GM12878 (cell line): ENCODE data around the gene NOP9. TPM values are rescaled to one million over a fixed set of nuclear protein-coding genes. Genes with fewer than 3 reads are reported as not detected.

Source experiments
- ATAC-seq: fragments of 200-7000 bp; cut with Tn5 transposase; 3 replicates; pipeline ENCODE4 v1.9.1; 2020; ENCODE audit warnings: mild to moderate bottlenecking, moderate library complexity
- BruUV-seq: library from RNA; stranded (reverse); fragments of 400-500 nt; replicated peaks from 2 replicates; lab custom pipeline; 2021; lab: Mats Ljungman, UMichigan
- CTCF ChIA-PET: fragments of 300-600 bp; sonication (Branson Sonifier 250); formaldehyde crosslinking; extraction: SDS; loops from one replicate; lab custom pipeline; 2021; ENCODE audit warnings: inconsistent platforms; lab: Yijun Ruan, JAX
- POLR2A ChIA-PET: fragments of 350-600 bp; formaldehyde crosslinking; extraction: SDS; loops from one replicate; lab custom pipeline; 2021; ENCODE audit warnings: inconsistent platforms; lab: Charles Lee
- RAD21 ChIA-PET: fragments of 300-600 bp; sonication (Branson Sonifier 250); formaldehyde crosslinking; loops from one replicate; lab custom pipeline; 2023; ENCODE audit warnings: antibody characterized with exemption; ENCODE audit not compliant: unreplicated experiment; lab: Charles Lee
- SMC1A ChIA-PET: fragments of 300-600 bp; sonication (Branson Sonifier 250); formaldehyde crosslinking; loops from one replicate; lab custom pipeline; 2023; ENCODE audit not compliant: unreplicated experiment, uncharacterized antibody; lab: Charles Lee
- DNase-seq: peaks from one replicate; pipeline ENCODE4 v3.0.0-alpha.2; 2011; ENCODE audit warnings: low read depth, low spot score
- FAIRE-seq: peaks from 3 replicates; lab custom pipeline; 2011; peaks lifted over from hg19 to GRCh38; lab: Jason Lieb, UNC
- H2AFZ ChIP-seq: 2 replicates; pipeline ENCODE4 v1.6.0; 2011; ENCODE audit warnings: low read depth, low read length, control low read depth; ENCODE audit not compliant: control insufficient read depth
- H3K27ac ChIP-seq: 2 replicates; pipeline ENCODE4 v1.5.1; 2011; ENCODE audit warnings: control low read depth; ENCODE audit not compliant: control insufficient read depth, insufficient read depth
- H3K27me3 ChIP-seq, 2 experiments: replicated peaks in 1 of 2; 2 replicates each; pipeline versions ENCODE4 v1.6.0 to v1.6.1; 2011; ENCODE audit warnings: low read length in 1 of 2; ENCODE audit not compliant: control insufficient read depth in 2 of 2, insufficient read depth in 2 of 2
- H3K36me3 ChIP-seq, 2 experiments: 2 replicates each; pipeline ENCODE4 v1.5.1; 2011; ENCODE audit warnings: low read length in 1 of 2; ENCODE audit not compliant: control insufficient read depth in 2 of 2, insufficient read depth in 2 of 2
- H3K4me1 ChIP-seq: 2 replicates; pipeline ENCODE4 v1.6.1; 2011; ENCODE audit warnings: mild to moderate bottlenecking, low read length, moderate library complexity, mixed read lengths; ENCODE audit not compliant: control insufficient read depth, insufficient read depth
- H3K4me2 ChIP-seq: 2 replicates; pipeline ENCODE4 v1.6.0; 2011; ENCODE audit warnings: control low read depth; ENCODE audit not compliant: control insufficient read depth, insufficient read depth
- H3K4me3 ChIP-seq: fragments of 200-600 bp; sonication (generic); 2 replicates; pipeline ENCODE4 v1.5.1; 2016
- H3K79me2 ChIP-seq: 2 replicates; pipeline ENCODE4 v1.6.0; 2011; ENCODE audit warnings: low read length; ENCODE audit not compliant: control insufficient read depth, insufficient read depth
- H3K9ac ChIP-seq: 2 replicates; pipeline ENCODE4 v1.8.0; 2011; ENCODE audit warnings: low read length, control low read depth, mixed read lengths; ENCODE audit not compliant: control insufficient read depth, insufficient read depth
- H3K9me3 ChIP-seq: replicated peaks from 3 replicates; pipeline ENCODE4 v1.5.1; 2011; ENCODE audit warnings: mild to moderate bottlenecking, low read length; ENCODE audit not compliant: control insufficient read depth, insufficient read depth
- H4K20me1 ChIP-seq: 2 replicates; pipeline ENCODE4 v1.6.0; 2011; ENCODE audit not compliant: control insufficient read depth, insufficient read depth
- CREB1 ChIP-seq: IDR thresholded peaks from 2 replicates; pipeline ENCODE4 v1.6.1; 2012; ENCODE audit warnings: low read depth, mild to moderate bottlenecking, inconsistent platforms
- GABPA ChIP-seq: IDR thresholded peaks from 2 replicates; pipeline ENCODE4 v1.6.1; 2014; ENCODE audit warnings: antibody characterized with exemption, low read depth, mild to moderate bottlenecking, inconsistent platforms
- PAX8 ChIP-seq: fragments of 450-650 bp; IDR thresholded peaks from 2 replicates; pipeline ENCODE4 v1.6.1; 2017; ENCODE audit warnings: mild to moderate bottlenecking, moderate library complexity
- RAD51 ChIP-seq: fragments of 450-650 bp; IDR thresholded peaks from 2 replicates; pipeline ENCODE4 v1.6.1; 2016; ENCODE audit warnings: moderate library complexity, mild to moderate bottlenecking, inconsistent platforms
- RCOR1 ChIP-seq: conservative IDR thresholded peaks from 2 replicates; pipeline ENCODE4 v1.6.1; 2012; ENCODE audit warnings: low read depth, low read length, improper control_type of control experiment
- RELA ChIP-seq: fragments of 450-650 bp; IDR thresholded peaks from 2 replicates; pipeline ENCODE4 v1.8.0; 2014; ENCODE audit warnings: borderline replicate concordance; ENCODE audit not compliant: partially characterized antibody
- SMARCA5 ChIP-seq: fragments of 450-650 bp; IDR thresholded peaks from 2 replicates; pipeline ENCODE4 v1.6.1; 2017; ENCODE audit warnings: mild to moderate bottlenecking
- SRF ChIP-seq, 2 experiments: IDR thresholded peaks; 2 replicates each; pipeline ENCODE4 v1.6.1; 2011; ENCODE audit warnings: low read depth in 2 of 2, low read length in 2 of 2, mild to moderate bottlenecking in 1 of 2, moderate library complexity in 1 of 2
- TARDBP ChIP-seq: IDR thresholded peaks from 2 replicates; pipeline ENCODE4 v1.6.1; 2016; ENCODE audit warnings: borderline replicate concordance
- WGBS: methylation state at CpG from one replicate; pipeline ENCODE4 v1.1.6; 2016; ENCODE audit warnings: low lambda C conversion rate; ENCODE audit not compliant: insufficient replicate concordance, insufficient coverage; ENCODE audit errors: missing lambda C conversion rate; 5-methylcytosine and 5-hydroxymethylcytosine counted together
- in situ Hi-C: fragments of 300-500 bp; cut with MboI; formaldehyde crosslinking; loops from 9 replicates; pipeline ENCODE4 v1.14.3; 2018; ENCODE audit warnings: mixed read lengths
- intact Hi-C: fragments of 100-400 bp; cut with micrococcal nuclease; formaldehyde crosslinking; loops from one replicate; pipeline ENCODE4 v1.14.2; 2022; ENCODE audit not compliant: unreplicated experiment
- polyA plus RNA-seq, 11 experiments: library from polyadenylated mRNA; depleted of rRNA in 4 of 11; unstranded in 6 of 11; stranded (reverse) in 5 of 11; fragments of >200 nt; fragmentation: Nextera tagmentation in 4 of 11; fragmentation: Illumina TruSeq in 1 of 11; extraction: Ambion mirVana in 4 of 11; extraction: Trizol in 1 of 11; gene quantifications; 1 replicate in 1 of 11; 2 replicates in 10 of 11; pipeline versions ENCODE4 v1.2.1 to v1.2.3, GENCODE V29; 2011 to 2016; ENCODE audit warnings: inconsistent platforms in 2 of 11, missing spikeins in 2 of 11, low read depth in 1 of 11
- total RNA-seq, 4 experiments: library from RNA; depleted of rRNA in 3 of 4; stranded (reverse); fragments of >200 nt in 3 of 4; fragmentation: Illumina TruSeq in 1 of 4; extraction: Trizol in 1 of 4; gene quantifications; 2 replicates each; pipeline versions ENCODE4 v1.2.1 to v1.2.3, GENCODE V29; 2013 to 2021
- TF ChIP-seq, protein P1 (sequence below): fragments of 450-650 bp; IDR thresholded peaks from 2 replicates; pipeline ENCODE4 v1.6.1; 2018; ENCODE audit warnings: borderline replicate concordance, mild to moderate bottlenecking; ENCODE audit not compliant: partially characterized antibody
- TF ChIP-seq, protein P2 (sequence below): IDR thresholded peaks from 2 replicates; pipeline ENCODE4 v1.6.1; 2011; ENCODE audit warnings: low read depth, low read length, improper control_type of control experiment, borderline replicate concordance

Gene NOP9
- total and polyA plus RNA-seq, 10 of the 15 experiments (the other 5 are each of a cell fraction or from before 2014, with no cell fraction given) = 2.4 to 43.9 (median 20.3) TPM

DNA sequence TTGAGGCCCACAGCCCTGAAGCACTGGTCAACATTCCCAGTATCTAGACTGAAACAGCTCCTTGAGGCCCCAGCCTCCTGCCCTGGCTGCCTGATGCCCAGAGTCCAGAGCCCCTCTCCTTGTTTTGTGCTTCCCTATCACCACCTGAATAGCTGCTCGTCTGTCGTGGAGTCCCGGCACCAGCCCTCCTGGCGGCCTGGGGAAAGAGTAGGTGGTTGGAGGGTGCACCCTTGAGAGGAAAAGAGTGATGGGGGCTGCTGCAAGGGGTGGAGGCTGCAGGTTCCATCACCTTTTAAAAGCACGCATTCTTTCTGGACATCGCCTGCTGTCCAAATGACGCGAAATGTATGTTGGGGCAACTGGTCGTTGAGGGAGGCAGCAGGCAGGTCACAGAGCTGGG is 31.4 kb upstream of the NOP9 start (continued):
- TF ChIP-seq, protein P1, sequence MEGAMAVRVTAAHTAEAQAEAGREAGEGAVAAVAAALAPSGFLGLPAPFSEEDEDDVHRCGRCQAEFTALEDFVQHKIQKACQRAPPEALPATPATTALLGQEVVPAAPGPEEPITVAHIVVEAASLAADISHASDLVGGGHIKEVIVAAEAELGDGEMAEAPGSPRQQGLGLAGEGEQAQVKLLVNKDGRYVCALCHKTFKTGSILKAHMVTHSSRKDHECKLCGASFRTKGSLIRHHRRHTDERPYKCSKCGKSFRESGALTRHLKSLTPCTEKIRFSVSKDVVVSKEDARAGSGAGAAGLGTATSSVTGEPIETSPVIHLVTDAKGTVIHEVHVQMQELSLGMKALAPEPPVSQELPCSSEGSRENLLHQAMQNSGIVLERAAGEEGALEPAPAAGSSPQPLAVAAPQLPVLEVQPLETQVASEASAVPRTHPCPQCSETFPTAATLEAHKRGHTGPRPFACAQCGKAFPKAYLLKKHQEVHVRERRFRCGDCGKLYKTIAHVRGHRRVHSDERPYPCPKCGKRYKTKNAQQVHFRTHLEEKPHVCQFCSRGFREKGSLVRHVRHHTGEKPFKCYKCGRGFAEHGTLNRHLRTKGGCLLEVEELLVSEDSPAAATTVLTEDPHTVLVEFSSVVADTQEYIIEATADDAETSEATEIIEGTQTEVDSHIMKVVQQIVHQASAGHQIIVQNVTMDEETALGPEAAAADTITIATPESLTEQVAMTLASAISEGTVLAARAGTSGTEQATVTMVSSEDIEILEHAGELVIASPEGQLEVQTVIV = no peak
- TF ChIP-seq TARDBP (no peak), SMARCA5 (no peak)
- TF ChIP-seq, all 136 proteins: peak for 0

DNA sequence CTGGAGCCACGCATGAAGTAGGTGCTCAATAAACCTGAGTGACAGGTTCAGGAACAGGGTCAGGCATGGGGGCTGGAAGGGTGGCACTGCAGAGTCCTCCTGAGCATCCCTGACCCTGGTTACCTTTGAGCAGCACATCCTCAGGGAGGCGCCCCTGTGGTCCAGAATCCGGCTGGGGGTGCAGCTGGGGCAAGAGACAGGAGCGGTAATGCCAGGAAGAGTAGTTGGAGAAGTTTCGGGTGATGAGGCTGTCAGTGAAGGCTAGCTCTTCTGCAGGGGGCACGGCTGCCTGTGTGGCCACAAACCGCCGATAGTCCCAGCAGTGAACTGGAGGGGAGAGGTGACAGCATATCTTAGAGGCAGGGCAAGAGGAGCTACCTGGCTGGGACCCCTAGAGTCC is 30.3 kb upstream of the NOP9 start:
- Histone ChIP-seq H4K20me1 (no peaks in the 10 kb centered on the region), H3K4me2 (no peak overlapping the region), H3K79me2 (peaks cover 12% of the 10 kb centered on the region), H3K27ac (no peak overlapping the region)
- no peak for FAIRE-seq
- 98% methylated on average over 8 of the region's 8 CpGs for WGBS
- POLR2A ChIA-PET = interaction anchor here (0.8 to 10.9 kb wide), 4 partner anchors 12 to 32 kb away, joined by 3 to 171 read pairs (median 11); partner anchors contain the start of gene TINF2
- TF ChIP-seq PAX8 = no peak
- TF ChIP-seq, protein P2, sequence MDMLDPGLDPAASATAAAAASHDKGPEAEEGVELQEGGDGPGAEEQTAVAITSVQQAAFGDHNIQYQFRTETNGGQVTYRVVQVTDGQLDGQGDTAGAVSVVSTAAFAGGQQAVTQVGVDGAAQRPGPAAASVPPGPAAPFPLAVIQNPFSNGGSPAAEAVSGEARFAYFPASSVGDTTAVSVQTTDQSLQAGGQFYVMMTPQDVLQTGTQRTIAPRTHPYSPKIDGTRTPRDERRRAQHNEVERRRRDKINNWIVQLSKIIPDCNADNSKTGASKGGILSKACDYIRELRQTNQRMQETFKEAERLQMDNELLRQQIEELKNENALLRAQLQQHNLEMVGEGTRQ = no peak
- no peak for TF ChIP-seq GABPA
- no peak for TF ChIP-seq RAD51
- no peak for TF ChIP-seq SRF (IDR thresholded peaks at IDR 0.05; ENCODE audit: low read depth in 2 of 2, low read length in 2 of 2)
- no peak for TF ChIP-seq CREB1
- TF ChIP-seq RELA = no peak
- TF ChIP-seq RCOR1 = no peak
- TF ChIP-seq, all 136 proteins: peak for 0
- ATAC-seq (no peak), DNase-seq (no peak)
- Histone ChIP-seq H3K36me3 (peaks cover 3 to 18% of the 10 kb centered on the region in 2 experiments; a peak in 3 of 4 replicates), H3K4me3 (no peak overlapping the region), H3K27me3 (no peaks in the 10 kb centered on the region), H3K9ac (no peak overlapping the region), H3K4me1 (peaks cover 18% of the 10 kb centered on the region), H3K9me3 (no peaks in the 10 kb centered on the region), H2AFZ (no peak overlapping the region)
- BruUV-seq = no TSS peak
- RAD21 ChIA-PET = interaction anchor here (2.9 to 5.6 kb wide), 3 partner anchors 22 to 28 kb away, joined by 20 to 59 read pairs (median 58); partner anchors contain the start of gene TINF2
- intact Hi-C loops (no loop called here), in situ Hi-C loops (no loop called here)
- CTCF ChIA-PET = interaction anchor here (1.1 to 17.1 kb wide), 7 partner anchors 11 to 161 kb away, joined by 5 to 269 read pairs (median 18); partner anchors contain the start of genes CBLN3, CIDEB, DHRS1 and KHNYN
- SMC1A ChIA-PET = interaction anchor here (0.8 to 8.9 kb wide), 3 partner anchors 25 to 55 kb away, joined by 3 to 141 read pairs (median 32); partner anchors contain the start of genes DHRS1, NOP9 and TINF2
